Measurements from ENCODE around the gene FBRS.
A peak's percentile ranks its signal among the peaks of the same experiment; 100 is the strongest.
"Not testable (repeated sequence)": the region's sequence is repeated elsewhere in the genome, so short reads cannot be mapped to it uniquely, and the experiment has no call there.

Gene FBRS

DNA sequence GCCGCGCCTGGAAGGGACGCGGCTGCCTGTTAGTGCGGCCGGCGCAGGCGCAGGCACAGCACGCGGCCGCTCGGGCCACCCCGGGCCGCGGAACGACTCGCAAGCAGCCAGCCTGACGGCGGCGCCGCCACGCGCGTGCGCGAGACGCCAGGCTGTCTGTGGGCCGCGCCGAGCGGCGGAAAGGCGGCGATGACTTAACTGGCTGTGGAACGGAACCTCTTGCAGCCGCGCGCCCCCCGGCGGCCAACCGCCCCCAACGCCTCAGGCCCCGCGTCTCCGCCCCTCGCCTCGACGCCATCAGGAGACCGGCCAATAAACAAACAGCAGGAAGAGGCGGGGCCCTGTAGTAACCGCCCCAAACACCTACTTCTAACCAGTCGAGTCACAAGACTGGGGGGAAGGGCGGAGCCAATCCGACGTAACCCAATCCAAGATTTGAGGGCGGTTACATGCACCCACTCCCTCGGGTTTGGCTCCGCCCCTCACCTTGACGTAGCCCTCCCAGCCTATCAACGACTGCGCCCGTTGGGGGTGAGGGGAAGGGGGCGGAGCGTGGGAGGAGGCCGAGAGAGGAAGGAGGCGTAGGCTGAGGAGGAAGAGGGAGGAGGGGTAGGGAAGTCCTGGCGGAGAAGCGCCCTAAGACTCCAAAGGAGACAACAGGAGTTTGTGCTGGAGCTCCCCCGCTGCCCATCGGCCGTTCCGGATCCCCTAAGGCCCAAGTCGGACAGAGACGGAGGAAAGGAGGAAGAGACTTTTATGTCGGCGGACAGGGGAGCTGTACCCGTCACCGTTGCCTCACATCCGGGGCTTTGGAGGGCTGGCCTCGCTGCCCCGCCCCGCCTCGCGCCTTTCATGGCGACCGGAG is at the start of gene FBRS:
TSS of gene FBRS (plus strand) at position 566 of the 865 bp plus-strand sequence. CDS start 1,088 bp downstream, outside the sequence.
- DNase-seq, result peak; percentile 100

DNA sequence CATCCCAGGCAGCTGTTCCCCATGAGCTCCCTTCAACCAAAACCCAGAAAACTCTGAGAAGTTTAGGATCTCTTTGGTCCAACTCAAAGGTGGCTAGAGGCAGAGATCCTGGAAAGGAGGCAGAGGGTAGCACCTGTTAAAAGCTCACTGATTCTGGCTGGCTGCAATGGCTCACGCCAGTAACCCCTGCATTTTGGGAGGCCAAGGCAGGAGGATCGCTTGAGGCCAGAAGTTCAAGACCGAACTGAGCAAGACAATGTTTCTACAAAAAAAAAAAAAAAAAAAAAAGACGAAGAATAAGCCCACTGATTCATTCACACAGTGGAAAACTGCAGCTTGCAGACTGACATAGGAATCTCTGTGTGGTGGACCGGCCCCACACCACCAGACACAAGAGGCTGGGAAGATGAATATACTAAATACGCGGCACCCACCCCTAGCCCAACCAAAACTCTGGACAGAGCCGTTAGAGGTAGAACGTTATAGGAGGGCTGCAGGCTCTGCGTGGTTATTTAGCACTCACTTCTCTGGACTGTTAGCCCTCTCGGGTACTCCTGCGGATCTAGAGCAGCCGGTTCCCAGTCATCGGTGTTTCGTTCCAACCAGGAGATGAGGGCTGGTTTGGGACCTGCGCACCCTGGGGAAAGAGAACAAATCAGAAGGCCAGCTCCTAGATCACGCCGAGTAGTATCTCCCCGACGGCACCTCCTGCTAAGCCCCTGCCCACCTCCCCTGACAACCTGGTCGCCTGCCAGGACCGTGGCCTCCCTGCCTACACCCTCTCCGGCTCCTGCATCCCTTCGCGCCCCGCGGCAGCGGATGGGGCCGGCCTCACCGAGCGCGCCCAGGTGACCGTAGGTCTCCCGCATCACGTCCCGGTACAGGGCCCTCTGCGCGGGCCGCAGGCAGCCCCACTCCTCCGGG is 49.0 kb upstream of the FBRS start:
- peak; percentile 75 for DNase-seq

DNA sequence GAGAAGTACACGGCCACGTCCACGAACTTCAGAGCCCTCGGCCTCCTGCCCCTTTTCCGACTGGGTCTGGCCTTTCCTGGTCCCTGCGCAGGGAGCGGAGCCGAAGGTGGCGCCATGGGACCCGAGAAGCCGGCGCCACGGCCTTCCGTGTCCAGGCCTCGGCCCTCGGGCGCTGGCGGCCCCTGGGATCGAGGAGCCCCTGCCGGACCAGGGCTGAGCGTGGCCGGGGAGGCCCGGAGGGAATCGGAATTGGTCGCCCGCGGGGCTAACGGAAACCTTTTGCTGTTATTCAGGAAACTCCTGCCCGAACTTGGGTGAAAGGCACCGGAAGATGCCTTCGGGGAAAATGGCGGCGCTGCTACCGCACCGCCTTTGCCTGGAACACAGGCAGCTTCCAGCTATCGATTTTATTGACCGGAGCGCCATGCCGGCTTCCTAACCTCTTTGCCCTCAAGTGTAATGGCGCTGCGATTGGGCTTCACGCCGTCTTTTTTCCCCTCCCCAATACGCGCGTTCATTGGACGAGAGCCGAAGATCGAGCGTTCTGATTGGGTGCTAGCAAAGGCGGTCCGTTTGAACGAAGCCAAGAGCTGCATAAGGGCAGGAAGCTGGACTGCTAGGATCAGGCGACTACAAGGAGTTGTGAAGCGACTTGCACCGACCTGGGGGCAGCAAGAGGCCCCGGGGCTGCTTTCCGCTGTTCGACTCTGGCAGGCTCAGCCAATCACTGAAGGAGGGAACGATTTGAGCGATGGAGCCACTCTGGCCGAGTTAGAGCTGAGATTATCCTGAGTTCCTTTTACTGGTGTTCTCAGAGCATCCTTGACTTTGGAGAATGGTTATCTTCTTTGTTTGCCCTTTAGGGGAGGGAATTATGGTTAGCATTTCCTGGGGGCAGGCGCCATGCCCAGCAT is 48.0 kb upstream of the FBRS start, which contains the start of gene ZNF689:
TSS of gene ZNF689 (minus strand) at position 464 of the 914 bp plus-strand sequence. CDS start at position 116, 348 bp downstream.
- peak; percentile 99 for DNase-seq

DNA sequence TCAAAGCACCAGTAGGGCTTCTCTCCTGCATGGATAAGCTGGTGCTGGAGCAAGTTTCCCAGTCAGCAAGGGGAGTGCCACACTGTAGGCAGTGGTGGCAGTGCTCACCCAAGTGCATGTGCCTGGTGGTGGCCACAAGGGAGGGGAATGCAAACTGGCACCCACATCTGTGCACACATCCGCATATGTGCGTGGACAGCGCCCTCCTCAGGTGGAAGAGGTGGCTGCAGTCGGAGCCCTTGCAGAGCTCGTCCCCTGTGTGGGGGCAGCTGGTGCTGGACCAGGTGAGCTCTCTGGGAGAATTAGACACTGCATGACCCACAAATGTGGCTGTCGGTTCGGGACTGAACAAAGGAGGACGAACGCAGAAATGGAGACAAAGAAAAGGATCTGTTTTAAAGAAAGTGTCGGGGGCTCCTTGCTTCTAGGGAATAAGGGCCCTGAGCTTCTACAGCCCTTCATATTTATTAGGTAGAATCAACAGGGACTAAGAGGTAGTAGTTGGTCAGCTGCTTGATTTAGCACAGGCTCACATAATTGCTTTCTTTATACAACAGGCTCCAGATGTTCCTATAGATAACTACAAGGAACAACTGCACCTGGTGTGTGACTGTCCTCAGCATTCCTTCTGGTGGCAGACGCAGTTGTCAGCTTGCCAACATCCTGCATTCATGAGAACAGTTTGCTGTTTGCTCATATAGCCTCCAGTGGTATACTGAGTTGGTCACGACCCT is 42.7 kb upstream of the FBRS start:
- DNase-seq, result peak; percentile 64

DNA sequence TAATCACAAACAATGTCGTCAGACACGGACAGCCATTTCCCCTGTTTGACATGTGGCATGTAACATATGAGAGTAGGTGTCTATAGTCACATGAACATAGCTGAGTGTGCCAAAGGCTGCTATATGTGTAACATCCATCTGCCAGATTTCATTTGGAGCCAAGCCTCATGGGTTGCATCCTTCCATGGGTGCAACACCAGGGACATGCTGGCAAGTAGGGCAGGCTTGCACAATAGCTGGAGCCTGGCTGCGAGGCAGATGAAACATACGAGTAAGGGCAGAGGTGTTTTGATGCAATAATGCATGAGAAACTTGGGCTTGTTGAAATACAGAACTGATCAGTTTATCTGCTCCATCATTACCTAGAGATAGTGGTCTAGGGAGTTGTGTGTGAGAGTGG is 39.0 kb upstream of the FBRS start:
- no peak for DNase-seq

DNA sequence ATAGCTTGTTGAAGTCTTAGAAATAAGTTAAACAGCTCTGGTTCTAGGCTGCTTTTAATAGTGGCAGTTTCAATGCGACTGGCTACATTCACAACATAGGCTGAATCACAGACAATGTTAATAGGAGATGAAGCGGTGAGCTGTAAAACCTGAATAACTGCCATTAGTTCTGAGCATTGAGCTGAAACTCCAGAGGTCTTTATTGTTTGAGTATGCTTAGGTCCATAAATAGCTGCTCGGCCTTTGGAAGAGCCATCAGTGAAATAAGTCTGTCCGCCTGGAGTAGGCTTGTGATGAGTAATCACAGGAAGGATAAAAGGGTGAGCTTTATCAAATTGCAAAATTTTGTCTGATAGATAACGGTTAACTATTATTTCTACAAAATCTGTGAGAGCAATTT is 38.6 kb upstream of the FBRS start:
- no peak for DNase-seq

DNA sequence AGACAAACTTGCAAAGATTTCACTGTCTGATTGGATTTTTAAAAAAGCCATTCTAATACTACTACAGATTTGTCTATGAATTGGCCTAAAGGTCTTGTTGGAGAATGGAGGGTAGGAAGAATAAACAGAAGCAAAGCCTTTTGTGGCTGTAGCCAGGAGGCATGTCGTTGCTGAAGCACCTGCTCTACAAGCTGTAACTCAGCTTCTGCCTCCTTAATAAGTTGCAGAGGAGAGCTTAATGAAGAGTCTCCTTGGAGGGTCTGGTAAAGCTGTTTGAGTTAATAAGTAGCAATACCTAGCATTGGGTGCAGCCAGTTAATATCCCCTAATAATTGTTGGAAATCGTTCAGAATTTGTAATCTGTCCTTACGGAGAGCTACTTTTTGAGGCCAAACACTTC is 38.1 kb upstream of the FBRS start:
- DNase-seq, result no peak

DNA sequence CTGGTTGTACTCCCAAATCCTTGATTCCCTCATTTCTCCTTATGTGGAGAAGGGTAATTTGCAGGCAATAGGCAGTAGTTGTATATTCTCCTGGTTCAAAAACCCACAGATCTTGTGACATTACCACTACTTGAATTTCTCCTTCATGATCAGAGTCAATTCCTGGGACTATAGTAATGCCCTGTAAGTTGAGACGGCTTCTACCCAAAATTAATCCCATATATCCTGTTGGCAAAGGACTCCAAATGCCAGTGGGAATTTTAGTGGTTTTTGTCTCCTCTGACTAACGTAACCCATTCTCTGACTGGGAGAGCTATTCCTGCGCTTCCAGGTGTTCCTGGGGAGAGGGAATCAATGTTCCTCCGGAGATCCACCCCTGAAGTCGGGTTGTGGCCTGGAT is 36.5 kb upstream of the FBRS start:
- no peak for DNase-seq

DNA sequence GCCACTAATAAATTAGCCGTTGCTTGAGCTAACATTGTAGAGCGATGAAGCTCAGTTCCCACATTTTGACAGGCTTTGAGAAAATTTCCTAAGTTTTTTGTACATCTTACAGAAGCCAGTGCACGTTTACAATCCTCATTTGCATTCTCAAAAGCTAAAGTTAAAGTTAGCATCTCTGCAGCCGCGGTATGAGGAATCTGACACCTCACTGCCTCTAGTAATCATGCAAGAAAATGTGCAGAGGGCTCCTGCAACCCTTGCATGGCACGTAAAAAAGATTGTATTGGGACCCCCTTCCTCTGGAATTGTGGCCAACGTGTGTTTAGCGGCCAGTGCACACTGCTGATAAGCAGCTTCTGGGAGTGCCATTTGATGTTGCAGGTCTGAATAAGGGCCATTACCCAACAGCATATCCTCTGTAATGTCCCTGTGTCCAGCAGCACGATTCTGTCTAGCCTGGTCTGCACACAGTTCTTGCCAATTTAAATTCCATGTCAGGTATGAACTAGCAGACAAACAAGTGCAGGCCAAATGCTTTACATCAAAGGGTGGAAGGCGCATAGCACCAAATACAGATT is 35.7 kb upstream of the FBRS start:
- DNase-seq, result no peak

DNA sequence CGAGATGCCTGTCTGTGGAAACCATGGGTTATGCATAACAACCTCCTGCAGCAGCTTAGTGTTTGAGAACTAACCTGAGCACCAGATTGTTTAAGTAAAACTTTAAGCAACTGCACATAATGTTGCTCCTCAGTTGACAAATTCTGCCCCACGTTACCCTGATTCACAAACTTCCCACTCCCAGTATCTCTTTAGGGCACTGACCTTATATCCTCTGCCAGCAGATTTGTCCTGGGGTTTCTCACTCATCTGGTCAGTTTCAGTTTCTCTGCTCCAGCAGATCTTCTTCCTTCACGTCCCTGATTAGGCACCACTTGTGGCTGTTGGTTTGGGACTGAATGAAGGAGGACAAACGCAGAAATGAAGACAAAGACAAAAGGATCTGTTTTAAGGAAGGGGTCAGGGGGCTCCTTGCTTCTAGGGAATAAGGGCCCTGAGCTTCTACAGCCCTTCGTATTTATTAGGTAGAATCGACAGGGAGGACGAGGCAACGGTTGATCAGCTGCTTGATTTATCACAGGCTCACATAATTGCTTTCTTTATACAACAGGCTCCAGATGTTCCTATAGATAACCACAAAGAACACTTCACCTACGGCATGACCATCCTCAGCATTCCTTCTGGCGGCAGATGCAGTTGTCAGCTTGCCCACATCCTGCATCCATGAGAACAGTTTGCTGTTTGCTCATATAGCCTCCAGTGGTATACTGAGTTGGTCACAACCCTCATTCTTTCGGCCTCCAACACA is 34.5 kb upstream of the FBRS start:
- no peak for DNase-seq

DNA sequence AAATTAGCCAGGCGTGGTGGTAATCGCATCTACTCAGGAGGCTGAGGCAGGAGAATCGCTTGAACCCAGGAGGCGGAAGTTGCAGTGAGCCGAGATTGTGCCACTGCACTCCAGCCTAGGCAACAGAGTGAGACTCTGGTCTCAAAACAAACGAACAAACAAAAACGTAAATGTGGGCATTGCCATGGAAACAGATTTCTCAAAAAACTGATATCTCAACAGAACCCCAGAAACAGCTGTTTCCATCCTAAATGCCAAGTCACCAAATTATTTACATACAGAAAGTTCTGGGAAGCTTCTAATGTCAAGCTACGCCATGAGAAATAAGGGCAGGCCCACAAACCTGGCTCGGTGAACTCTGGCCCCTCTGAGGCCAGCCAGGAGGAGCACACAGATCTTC is 32.0 kb upstream of the FBRS start:
- no peak for DNase-seq

DNA sequence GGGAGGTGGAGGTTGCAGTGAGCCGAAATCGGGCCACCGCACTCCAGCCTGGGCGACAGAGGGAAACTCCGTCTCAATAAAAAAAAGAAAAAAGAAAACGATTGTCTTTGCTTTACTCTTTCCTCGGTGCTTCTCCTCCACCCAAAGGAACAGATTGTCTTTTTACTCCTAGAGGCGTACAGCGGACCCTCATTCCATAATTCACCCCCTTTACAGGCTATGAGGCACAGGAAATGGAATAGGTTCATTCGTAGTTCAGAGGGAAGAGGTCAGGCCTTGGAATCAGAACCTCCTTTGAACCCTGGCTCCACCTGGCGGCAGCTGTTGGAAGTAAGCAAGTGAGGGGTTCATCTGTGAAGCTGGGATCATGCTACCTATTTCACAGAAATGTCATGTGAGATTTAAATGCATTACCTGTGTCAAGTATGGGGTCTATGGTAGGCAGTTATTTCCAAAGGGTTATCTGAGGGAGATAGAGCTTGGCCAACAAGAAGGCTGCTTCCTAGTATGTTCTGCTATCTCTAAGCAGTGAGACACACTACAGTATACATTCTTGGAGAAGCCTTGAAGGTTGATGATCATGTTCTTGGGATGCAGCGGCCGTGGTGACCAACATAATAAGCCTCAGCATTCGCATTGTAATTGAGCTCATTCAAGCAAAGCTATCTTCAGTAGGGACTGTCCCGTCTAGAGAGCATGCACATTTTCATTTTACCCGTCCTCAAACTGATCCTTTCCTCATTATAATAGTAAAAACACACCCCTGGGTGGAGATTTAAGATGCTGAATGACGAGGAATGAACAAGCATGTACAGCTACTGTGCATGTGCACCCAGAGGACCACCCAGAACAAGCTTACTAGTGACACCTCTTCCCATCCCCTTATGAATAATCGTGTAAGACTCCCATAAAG is 29.3 kb upstream of the FBRS start:
- DNase-seq, result peak; percentile 85

DNA sequence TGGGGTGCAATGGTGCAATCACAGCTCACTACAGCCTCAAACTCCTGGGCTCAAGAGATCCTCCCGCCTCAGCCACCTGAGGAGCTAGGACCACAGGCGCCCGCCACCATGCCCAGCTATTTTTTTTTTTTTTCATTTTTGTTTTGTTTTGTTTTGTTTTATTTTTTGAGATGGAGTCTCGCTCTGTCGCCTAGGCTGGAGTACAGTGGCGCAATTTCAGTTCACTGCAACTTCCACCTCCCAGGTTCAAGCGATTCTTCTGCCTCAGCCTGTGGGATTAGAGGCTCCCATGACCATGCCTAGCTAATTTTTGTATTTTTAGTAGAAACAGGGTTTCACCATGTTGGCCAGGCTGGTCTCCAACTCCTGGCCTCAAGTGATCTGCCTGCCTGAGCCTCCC is 25.8 kb upstream of the FBRS start:
- DNase-seq, result not testable (repeated sequence)

DNA sequence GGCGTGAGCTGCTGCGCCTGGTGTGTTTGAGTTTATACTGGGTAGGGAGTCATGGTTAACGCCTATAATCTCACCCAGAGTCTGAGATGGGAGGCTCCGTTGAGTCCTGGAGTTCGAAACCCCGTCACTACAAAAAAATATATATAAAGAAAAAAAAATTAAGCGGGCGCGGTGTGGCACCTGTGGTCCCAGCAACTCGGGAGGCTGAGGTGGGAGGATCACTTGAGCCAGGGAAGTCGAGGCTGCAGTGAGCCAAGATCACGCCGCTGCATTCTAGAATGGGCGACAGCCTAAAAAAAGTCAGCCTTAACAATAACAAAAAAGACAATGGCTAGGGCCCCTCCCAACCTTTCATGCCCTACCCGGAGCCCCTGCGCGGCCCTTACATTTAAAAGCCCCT is 24.7 kb upstream of the FBRS start:
- no peak for DNase-seq

DNA sequence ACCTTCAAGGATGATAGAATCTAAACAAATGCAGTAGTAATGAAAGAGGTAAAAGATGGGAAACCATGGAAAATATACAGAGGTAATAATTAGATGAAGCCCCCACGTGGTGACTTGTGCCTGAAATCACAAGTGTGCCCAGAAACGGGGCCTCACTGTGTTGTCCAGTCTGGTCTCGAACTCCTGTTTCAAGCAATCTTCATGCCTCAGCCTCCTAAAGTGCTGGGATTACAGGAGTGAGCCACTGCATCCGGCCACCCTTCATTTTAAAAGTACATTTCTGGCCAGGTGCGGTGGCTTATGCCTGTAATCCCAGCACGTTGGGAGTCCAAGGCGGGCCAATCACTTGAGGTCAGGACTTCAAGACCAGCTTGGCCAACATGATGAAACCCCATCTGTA is 21.6 kb upstream of the FBRS start:
- no peak for DNase-seq

DNA sequence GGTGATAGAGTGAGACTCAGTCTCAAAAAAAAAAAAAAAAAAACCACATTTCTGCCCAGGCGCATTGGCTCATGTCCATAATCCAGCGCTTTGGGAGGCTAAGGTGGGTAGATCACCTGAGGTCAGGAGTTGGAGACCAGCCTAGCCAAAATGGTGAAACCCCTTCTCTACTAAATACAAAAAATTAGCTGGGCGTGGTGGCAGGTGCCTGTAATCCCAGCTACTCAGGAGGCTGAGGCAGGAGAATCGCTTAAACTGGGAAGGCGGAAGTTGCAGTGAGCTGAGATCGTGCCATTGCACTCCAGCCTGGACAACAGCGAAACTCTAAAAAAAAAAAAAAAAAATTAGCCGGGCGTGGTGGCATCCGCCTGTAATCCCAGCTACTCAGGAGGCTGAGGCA is 21.1 kb upstream of the FBRS start:
- DNase-seq, result not testable (repeated sequence)

DNA sequence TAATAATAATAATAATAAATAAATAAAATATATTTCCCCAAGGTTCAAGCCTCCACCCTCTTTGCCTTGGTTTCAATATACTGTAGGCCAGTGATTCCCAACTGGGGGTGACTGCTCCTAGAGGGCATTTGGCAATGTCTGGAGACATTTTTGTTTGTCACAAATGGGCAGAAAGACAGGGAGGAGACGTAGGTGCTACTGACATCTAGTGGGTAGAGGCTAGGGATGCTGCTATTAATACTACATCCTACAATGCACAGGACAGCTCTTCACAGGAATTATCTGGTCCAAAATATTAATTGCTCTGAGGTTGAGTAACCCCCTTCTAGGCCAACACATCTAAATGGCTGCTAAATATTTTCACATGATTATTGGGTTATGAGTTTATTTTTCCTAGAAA is 20.3 kb upstream of the FBRS start:
- peak; percentile 73 for DNase-seq

DNA sequence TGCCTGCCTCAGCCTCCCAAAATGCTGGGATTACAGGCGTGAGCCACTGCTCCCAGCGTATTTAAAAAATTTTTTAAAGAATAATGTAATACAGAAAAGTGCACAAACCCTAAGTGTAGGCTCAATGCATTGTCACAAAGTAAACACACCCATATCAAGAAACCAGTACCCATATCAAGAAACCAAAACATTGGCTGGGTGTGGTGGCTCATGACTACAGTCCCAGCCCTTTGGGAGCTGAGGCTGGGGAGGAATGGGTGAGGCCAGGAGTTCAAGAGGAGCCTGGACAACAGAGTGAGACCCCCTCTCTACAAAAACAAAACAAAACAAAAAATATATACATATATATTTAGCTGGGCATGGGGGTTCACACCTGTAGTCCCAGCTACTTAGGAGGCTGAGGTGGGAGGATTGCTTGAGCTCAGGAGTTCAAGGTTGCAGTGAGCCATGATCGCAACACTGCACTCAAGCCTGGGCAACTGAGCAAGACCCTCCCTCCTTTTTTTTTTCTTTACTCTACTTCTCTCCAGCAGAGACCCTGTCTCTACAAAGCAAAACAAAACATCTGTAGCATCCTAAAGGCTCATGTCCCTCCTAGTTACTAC is 16.8 kb upstream of the FBRS start:
- no peak for DNase-seq

DNA sequence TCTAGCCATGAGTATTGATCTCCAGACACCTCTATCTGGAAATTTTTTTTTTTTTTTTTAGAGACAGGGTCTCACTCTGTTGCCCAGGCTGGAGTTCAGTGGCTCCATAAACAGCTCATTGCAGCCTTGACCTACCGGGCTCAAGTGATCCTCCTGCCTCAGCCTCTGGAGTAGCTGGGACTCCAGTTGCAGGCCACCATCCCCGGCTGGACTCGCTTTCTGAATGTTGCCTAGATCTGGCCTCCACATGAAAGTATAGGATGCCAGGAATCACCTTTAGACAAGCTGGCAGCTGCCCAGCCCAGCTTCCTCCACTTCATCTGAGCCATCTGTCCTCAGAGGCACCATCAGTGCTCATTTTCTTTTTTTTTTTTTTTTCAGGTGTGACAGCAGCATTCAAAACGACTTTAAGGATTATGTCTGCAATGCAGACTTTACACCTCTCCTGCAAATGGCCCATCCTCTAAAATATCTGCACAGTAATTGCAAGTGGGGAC is 13.8 kb upstream of the FBRS start:
- DNase-seq, result peak; percentile 59

Data from NCI-H69 (cell line).